M059J (cell line): ENCODE results near the gene BTBD19. TPM values are rescaled to one million over a fixed set of nuclear protein-coding genes. Genes with fewer than 3 reads are reported as not detected.
"Not testable (repeated sequence)": the region's sequence is repeated elsewhere in the genome, so short reads cannot be mapped to it uniquely, and the experiment has no call there.

Experiments
- DNase-seq: peaks from one replicate; pipeline ENCODE4 v3.0.0-alpha.2; 2012; ENCODE audit warnings: low read depth
- total RNA-seq: library from RNA; depleted of rRNA; stranded (reverse); fragments of >200 nt; shearing (Covaris generic); gene quantifications from 2 replicates; pipeline ENCODE4 v1.2.3, GENCODE V29; 2014

Gene BTBD19
- total RNA-seq, 1 experiment from 2014 or later: 4.3 TPM

DNA sequence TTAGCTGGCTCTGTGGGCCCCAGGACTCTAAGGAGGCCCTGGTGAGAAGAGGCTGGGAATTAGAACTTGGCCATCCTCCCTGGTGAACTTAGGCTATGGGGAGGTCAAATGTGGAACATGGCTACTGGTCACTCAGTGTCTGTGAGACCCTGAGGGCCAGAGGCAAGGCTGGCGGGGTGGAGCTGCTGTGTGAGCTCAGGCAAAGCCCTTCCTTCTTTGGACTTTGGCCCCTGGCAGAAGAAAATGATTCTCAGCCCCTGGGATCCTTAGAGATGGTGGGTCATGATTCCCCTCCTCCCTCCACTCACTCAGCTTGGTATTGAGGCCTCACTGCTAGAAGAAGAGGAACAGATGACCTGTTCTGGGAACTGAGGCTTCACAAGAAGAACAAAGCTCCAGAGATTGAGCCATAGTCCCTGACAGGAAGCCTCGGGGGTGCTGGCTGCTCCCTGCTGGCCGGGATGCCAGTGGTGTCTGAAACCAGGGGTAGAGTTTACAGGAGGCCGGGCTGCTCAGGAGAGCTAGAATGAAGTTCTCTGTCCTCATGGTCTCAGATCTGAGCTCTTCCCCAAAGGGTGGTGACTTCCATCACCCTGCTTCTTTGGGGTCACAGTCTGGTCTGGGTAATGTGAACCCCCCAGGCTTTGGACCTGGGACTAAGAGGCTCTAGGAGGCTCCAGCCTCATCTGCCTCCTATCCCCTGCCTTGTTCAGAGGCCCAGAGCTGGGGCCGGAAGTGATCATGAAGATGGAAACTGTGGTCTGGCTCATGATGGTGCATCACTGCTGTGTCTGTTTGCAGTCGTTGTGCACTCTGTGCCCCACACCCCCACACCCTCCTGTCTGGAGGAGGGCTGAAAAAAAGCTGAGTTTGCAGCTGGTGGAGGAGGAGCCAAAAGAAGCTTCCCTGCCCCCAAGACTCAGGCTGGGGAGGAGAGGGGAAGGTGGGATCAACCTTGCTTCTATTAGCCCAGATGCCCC lies 905 bp downstream of the BTBD19 start:
- DNase-seq: peak; percentile 71

DNA sequence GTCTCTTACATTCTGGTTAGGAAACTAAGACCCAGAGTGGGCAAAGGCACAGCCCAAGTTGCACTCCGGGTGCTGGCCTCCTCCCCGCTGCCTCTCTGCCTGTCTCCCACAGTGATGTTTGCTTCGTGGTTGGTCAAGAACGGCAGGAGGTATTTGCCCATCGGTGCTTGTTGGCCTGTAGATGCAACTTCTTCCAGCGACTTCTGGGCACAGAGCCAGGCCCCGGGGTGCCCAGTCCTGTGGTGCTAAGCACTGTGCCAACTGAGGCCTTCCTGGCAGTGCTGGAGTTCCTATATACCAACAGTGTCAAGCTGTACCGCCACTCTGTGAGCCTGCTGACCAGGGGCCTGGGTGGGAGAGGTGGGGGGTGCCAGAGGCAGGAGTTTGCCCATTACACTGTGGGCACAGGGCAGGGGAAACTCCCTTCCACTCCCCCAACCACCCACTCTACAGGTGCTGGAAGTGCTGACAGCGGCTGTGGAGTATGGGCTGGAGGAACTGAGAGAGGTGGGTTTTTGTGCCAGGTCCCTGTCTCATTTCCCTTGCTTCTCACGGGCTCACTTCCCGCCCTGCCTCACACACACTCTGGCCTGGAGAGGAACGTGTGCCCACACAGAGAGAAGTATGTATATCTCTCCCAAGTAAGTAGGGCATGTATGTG lies 1.9 kb downstream of the BTBD19 start:
- peak; percentile 91 for DNase-seq

DNA sequence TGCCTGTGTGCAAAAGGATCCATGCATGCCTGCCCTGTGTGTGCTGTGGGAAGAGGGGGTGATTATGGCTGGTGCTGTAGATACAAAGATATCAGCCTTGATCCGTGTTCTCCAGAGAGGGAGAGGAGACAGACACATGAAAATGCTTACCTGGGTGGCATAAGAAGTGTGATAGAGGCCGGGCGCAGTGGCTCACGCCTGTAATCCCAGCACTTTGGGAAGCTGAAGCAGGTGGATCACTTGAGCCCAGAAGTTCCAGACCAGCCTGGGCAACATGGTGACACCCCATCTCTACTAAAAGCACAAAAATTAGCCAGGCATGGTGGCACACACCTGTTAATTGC lies 2.4 kb downstream of the BTBD19 start:
- DNase-seq: not testable (repeated sequence)

DNA sequence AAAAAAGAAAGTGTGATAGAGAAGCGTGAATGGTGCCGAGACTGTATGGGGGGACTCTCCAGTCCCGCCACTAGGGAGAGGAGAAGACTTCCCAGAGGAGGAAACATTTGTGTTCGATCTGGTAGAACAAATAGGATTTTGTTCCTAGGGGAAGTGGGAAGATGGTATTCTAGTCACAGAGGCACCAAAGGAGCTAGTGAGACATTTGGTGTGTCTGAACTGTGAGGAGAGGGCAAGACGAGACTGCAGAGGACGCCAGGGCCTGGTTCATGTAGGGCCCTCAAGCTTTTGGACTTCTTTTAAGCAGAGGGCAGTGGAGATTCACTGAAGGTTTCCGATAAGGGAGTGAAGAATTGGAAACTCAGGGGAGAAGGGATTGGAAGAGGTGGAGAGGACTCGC lies 2.9 kb downstream of the BTBD19 start:
- no peak for DNase-seq

DNA sequence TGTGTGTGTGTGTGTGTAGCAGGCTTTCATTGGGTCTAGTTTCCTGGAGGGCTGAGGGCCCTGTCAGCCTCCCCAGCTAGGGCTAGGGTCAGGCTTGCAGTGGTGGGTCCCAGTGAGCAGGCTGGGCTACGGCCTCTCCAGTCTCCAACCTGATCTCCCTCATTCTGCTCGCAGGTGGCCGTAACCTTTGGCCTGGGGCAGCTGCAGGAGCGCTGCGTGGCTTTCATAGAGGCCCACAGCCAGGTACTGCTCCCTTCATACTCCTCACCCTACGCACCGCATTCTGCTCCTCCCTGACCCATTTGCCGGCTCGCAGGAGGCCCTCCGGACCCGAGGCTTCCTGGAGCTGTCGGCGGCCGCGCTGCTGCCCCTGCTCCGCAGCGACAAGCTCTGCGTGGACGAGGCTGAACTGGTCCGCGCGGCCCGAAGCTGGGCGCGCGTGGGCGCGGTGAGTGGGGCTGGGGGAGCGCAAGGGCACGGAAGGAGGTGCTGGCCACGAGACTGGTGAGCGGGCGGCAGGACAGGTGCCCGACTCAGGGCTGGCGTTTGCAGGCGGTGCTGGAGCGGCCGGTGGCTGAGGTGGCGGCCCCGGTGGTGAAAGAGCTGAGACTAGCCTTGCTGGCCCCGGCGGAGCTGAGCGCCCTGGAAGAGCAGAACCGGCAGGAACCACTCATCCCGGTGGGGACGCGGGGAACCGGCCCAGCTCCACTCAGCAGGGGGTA lies 4.7 kb downstream of the BTBD19 start:
- DNase-seq: no peak

DNA sequence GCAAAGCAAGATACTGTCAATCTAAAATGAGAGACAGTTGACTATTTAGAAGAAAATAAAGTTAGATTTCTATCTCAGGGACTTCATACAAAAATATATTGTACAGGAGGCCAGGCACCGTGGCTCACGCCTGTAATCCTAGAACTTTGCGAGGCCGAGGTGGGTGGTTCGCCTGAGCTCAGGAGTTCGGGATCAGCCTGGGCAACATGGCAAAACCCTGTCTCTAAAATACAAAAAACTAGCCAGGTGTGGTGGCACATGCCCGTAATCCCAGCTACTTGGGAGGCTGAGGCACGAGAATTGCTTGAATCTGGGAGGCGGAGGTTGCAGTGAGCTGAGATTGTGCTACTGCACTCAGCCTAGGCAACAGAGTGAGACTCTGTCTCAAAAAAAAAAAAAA lies 7.6 kb downstream of the BTBD19 start:
- not testable (repeated sequence) for DNase-seq

DNA sequence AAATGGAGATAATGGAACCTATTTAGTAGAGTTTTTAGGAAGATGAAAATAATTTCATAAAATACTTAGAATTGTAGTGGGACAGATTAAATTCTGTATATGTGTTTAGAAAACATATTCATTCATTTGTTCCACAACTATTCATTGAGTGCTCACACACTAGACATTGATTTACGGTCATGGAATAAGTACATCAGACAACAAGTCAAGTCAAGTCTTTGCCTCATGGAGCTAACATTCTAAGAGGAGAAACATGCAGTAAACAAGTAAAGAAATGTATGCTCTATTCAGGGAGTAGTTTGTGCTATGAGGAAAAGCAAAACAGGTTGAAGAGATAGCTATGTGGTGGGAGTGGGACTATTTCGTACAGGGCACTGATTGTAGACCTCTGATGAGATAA lies 9.0 kb downstream of the BTBD19 start:
- no peak for DNase-seq

DNA sequence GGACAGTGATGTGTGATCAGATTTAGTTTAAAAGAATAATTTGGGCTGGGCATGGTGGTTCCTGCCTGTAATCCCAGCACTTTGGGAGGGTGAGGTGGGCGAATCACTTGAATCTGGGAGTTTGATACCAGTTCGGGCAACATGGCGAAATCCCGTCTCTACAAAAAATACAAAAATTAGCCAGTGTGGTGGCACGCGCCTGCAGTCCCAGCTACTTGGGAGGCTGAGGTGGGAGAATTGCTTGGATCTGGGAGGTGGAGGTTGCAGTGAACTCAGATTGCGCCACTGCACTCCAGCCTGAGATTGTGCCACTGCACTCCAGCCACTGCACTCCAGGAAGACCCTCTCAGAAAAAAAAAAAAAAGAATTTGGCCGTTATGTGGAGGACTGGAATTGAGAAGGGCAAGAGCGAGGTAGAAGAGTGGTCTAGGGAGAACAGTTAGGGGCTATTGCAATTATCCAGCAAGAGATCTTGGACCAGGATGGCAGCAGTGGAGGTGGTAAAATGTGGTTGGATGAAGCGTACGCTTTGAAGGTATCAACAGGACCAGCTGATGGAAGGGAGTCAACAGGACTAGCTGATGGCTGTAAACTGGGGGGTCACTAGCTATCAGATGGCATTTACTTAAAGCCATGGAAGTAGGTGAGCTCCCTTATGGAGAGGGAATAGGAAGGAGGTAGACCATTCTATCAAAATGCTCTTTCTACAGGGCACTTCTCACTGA lies 9.6 kb downstream of the BTBD19 start:
- DNase-seq: no peak

DNA sequence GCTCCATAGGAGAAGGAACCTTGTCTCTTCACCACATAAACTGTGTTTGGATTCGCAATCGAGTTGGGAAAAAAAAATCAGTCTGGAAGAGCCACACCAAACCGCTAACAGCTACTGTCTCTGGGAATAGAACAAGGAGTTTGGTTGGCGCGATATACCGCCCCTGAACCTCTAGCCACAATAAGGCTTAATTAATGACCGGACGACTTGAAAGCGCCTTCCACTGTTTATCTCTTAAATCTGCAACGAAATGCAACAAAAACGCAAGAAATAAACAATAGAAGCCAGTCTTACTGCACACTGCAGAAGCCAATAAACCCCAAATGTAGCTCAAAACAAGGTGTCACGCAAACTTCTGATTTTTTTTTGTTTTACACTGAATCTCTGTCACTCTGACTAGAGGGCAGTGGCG lies 10.9 kb downstream of the BTBD19 start:
- peak; percentile 75 for DNase-seq

DNA sequence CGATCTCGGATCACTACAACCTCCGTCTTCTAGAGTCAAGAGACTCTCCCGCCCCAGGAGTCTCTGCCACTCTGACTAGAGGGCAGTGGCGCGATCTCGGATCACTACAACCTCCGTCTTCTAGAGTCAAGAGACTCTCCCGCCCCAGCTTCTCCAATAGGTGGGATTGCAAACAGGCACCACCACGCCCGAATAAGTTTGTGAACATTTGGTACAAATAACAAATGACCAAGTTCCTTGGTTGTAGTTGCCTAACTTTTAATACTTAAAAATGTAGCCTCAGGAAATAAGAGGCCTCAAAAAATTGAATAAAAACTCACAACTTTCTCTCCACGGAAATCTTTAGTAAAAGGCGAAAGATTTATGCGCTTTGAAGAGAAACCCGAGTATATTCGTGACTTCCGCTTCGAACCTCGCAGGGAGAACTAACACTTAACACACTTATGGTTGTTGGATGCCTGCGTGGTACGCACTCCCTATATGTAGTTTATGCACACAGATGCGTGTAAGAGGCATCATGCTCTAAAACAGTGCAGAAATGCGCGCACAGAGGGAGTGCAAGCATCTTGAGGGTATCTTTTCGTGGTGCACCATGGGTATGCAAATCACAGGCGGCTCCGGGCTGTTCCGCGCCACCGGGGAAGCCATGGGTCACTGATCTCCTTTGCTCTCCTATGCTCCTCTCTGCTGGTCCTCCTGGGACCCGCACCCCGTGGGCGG lies 11.4 kb downstream of the BTBD19 start:
- no peak for DNase-seq

DNA sequence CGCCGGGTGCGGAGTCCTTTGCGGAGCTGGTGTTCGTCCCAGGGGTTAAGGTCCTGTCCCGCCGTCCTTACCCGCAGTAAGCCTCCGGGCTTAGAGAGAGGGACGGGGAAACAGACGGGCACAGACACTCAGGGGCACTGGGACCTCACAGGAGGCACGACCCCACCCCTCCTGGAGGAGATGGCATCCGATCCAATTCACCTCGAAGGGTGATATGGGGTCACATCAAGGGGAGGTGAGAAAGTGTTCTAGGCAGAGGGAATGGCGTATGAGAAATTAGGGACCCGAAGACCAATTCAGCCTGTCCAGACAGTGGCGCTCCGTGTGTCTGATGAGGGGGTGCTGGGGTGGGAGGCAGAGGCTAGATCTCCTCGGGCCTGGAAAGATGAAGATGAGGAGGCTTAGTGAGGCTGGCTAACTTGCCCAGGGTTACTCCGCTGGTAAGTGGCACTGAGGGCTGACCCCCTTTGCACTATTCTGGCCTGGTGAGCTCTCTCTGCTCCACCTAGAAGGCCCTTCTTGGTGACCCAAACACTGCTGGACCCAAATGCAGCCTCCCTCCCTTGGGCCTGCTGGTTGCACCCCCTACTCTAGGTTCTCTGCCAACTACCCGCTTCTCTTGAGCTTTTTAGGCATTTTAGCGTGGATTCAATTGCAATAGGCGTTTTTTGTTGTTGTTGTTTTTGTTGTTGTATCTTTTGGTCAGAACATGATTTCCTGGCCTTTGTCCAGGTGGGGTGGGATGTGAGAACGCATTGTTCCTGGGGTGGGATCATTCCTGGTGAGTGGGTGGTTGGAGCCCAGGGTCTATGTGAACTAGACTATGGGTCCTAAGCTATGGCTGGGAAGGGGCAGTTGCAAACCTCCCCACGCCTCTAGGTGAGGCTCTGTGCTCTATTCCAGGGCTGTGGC lies 12.3 kb downstream of the BTBD19 start:
- DNase-seq: no peak

DNA sequence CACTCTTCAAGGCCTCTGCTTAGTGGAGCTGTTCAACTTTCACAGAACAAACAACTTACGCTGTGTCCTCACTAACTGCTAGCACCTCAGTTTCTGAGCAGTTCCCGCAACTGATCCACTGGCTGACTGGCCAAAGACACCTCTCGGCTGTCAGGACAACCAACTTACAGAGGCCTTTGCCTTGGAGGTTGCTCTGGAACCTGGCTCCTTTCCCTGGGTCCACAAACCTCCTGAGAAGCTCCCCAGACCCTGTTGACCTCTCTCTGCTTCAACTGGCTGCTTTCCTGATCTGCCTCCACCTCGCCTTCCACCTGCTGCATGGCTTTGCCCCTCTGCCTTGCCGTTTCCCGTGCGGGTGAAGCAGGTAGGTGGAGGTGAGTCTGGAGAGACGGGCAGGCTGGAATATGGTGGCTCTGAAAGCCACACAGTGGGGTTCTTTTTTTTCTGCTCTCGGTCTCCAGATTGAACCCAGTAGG lies 13.0 kb downstream of the BTBD19 start:
- no peak for DNase-seq

DNA sequence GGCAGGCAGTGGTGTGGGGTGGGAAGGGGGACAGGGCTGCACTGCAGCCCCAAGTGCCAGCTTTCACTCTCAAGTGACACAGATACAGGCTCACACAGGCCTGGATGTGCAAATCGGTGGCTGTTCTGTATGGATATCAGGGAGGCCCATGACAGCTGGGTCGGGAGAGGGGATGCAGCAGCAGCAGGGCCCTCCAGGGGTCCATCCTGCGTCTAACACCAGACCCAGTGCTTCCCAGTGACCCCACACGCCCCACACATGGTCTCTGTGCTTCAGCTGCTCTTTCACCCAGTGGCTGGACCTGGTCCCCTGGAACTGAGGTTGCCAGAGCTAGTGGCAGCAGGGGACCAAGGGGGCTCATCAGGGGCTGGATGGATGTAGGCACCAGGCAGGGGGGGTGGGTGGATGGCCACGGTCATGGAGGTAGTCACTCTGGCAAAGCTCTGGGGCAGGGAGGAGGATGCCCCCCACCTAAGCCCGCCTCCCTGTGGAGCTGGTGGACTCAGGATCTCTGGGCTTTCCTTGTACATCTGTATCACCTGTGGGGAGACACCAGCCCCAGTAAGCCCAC lies 13.9 kb downstream of the BTBD19 start:
- DNase-seq: no peak

DNA sequence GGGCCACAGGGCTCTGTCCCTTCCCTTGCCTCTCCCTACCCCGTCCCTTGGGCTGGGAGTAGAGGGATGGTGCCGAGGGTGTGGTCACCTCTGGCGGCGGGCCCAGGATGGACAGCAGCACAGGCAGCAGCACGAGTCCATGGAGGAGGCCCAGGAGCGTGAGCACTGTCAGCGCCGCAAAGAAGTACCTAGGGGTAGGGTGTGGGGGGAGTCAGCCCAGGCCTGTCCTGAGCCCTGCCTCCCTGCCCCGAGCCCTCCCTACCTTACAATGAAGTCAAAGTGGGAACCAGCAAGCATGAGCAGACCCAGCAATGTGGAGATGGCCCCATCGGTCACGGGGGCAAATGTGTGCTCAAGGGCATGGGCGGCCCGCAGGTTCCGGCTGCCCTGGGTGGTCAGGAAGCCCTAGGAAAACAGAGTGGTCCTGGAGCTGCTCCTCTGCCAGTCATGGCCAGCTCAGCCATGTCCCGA lies 14.7 kb downstream of the BTBD19 start:
- DNase-seq: no peak

DNA sequence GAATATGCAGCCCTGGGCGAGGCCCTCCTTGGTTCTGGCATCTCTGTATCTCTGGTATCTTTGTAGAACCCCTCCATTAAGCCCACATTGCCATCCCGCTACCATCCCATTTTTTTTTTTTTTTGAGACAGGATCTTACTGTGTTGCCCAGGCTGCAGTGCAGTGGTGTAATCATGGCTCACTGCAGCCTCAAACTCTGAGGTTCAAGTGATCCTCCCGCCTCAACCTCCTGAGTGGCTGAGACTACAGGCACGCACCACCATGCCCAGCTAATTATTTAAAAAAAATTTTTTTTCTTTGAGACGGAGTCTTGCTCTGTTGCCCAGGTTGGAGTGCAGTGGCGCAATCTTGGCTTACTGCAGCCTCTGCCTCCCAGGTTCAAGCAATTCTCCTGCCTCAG lies 16.1 kb downstream of the BTBD19 start:
- DNase-seq: not testable (repeated sequence)

DNA sequence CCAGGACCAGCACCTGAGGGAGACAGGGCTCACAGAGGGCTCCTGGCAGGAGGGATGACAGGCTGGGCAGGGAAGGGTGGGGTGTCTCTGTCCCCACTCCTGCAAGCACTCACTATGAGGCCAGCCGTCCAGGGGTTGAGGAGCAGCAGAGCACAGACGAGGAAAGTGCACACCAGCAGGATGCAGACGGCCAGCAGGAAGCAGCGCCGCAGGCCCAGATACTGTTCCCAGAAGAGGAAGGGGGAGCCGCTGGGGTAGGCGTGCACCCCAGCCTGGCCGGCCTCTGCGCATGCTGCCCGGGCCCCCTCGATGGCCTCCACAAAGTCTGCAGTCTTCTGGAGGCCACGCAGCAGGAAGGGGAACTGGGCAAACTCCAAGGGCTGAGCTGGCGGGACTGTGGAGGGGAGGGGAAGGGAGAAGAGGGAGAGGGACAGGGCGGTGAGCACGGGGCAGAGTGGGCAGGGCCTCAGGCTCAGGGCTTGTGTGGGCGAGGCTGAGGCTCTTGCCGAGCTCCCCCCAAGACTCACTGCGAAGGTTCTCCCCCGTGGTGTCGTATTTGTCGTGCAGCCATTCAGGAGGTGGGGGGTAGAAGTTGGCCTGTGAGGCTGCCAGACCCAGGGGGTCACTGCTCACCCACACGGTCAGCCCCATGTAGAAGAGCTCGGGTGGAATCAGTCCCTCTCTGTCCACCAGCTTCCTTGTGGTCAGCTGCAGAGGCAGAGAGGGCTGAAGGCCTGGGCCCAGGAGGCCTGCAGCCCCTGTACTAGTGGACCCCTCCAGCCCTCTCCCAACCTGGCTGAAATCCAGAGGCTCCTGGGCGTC lies 18.3 kb downstream of the BTBD19 start:
- no peak for DNase-seq

DNA sequence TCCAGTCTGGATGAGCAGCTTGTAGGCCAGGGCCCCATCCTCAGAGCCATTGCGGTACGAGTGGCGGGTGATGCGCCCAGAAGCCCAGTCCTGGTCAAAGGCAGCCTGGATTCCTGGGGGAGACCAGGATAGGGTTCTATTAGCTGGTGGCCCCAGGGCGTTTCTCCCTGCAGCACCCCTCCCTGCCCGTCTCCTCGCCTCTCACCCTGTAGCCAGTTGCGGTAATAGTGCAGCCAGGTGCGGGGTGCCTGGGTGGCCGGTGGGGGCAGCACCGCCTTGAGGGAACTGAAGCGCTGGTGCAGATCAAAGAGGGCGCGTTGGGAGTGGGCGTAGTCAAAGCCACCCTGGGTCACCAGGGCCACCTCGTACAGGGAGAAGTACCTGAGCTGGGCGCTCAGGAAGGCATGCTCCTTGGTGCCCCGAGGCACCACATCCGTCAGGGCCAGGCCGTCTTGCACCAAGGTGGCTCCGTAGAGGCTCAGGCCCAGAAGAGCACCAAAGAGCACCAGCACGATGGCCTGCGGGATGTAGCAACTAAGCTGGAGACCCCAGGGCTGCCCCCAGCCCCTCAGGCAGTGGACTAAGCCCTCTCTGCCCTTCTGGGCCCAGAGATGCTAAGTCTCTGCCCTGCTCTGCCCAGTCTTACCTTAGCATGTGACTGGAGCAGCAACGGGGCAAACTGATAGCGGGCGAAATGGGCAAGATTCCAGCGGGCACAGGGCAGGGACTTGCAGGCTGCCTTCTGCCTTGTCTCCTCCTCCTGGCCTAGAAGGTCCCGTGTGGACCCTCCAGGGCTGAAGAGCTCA lies 19.1 kb downstream of the BTBD19 start:
- no peak for DNase-seq
